LNCAP (cell line): ENCODE data around the gene RNF130.

ENCODE experiments used
- CTCF ChIP-seq: fragments of 450-650 bp; IDR thresholded peaks from 2 replicates; pipeline ENCODE4 v1.5.1; 2017; ENCODE audit warnings: mild to moderate bottlenecking

The RNF130 gene

GRCh38 chr5:180109920-180110319, 38.4 kb upstream of the RNF130 start:
- TF ChIP-seq CTCF, result no peak

- no peak for TF ChIP-seq CTCF
Observed at GRCh38 chr5:180107005-180107404, 35.4 kb upstream of the RNF130 start.

GRCh38 chr5:180105827-180106312, 34.3 kb upstream of the RNF130 start:
- TF ChIP-seq CTCF, result no peak

GRCh38 chr5:180104168-180104530, 32.6 kb upstream of the RNF130 start:
- no peak for TF ChIP-seq CTCF

GRCh38 chr5:180103487-180104167, 32.1 kb upstream of the RNF130 start:
- no peak for TF ChIP-seq CTCF

GRCh38 chr5:180102636-180103035, 31.1 kb upstream of the RNF130 start:
- no peak for TF ChIP-seq CTCF

GRCh38 chr5:180101451-180102105, 30.0 kb upstream of the RNF130 start:
- no peak for TF ChIP-seq CTCF
